Psoas muscle (tissue), 8 donors: ENCODE measurements around the gene KCNF1. TPM values are rescaled to one million over a fixed set of nuclear protein-coding genes. Genes with fewer than 3 reads are reported as not detected.

Experiments
- ATAC-seq, 4 donors: fragments of 200-7000 bp; cut with Tn5 transposase; one replicate each; pipeline ENCODE4 v1.9.1; 2020; ENCODE audit warnings: moderate library complexity in 3 of 4, mild to moderate bottlenecking in 2 of 4
- DNase-seq, 2 donors: peaks; one replicate each; pipeline ENCODE4 v3.0.0-alpha.2; 2020
- H3K27ac ChIP-seq: fragments of 200-600 bp; one replicate; pipeline ENCODE4 v1.8.0; 2022
- H3K27me3 ChIP-seq, 3 donors: fragments of 200-600 bp in 1 of 3; one replicate each; pipeline versions ENCODE4 v1.6.1 to v1.8.0; 2013 to 2022; ENCODE audit warnings: low read length in 2 of 3, mild to moderate bottlenecking in 2 of 3, moderate library complexity in 1 of 3; ENCODE audit not compliant: insufficient read depth in 3 of 3
- H3K36me3 ChIP-seq, 2 donors: fragments of 200-600 bp in 1 of 2; one replicate each; pipeline versions ENCODE4 v1.6.1 to v1.8.0; 2013 to 2022; ENCODE audit warnings: low read depth in 1 of 2, mild to moderate bottlenecking in 1 of 2, moderate library complexity in 1 of 2; ENCODE audit not compliant: insufficient read depth in 1 of 2
- H3K4me1 ChIP-seq: fragments of 200-600 bp; one replicate; pipeline ENCODE4 v1.8.0; 2022
- H3K4me3 ChIP-seq: fragments of 200-600 bp; one replicate; pipeline ENCODE4 v1.8.0; 2022; ENCODE audit warnings: mild to moderate bottlenecking
- H3K9me3 ChIP-seq: fragments of 200-600 bp; one replicate; pipeline ENCODE4 v1.8.0; 2022
- CTCF ChIP-seq: fragments of 200-600 bp; IDR thresholded peaks from one replicate; pipeline ENCODE4 v1.8.0; 2022; ENCODE audit warnings: antibody characterized with exemption
- WGBS, 3 donors: extraction: QIAGEN DNeasy Blood & Tissue Kit; methylation state at CpG; one replicate each; pipeline versions ENCODE4 v1.1.6 to v1.1.7; 2013; 5-methylcytosine and 5-hydroxymethylcytosine counted together
- intact Hi-C, 2 donors: fragments of 100-400 bp; cut with DNase I; formaldehyde crosslinking; loops; one replicate each; pipeline versions ENCODE4 v1.11.0 to v1.14.2; 2022
- polyA plus RNA-seq, 3 donors: library from polyadenylated mRNA; stranded (reverse); fragments of 200-250 nt; gene quantifications; one replicate each; pipeline ENCODE4 v1.2.3, GENCODE V29; 2013
- total RNA-seq, 4 donors: library from RNA; stranded (reverse); fragmentation: NEBNext Ultra II Directional in 2 of 4; extraction: Animal tissue kit (Norgen Biotek cat#: 25700) in 2 of 4; gene quantifications; one replicate each; pipeline versions ENCODE4 v1.2.1 to v1.2.4, GENCODE V29; 2021 to 2023
- donor health status: healthy with polysubstance abuse.
- donor health status: DM: no; HTN: no; CAD: no; lungs with moderate emphysema.
- donor health status: Bipolar disorder and iron deficiency.
- donor health status: healthy.
- donor health status: DM: yes; HTN: yes; CAD: no.
- donor health status: DM: no; HTN: no; CAD: no.
- donor health status: DM: no; HTN: no; CAD: no.
- donor health status: DM: yes; HTN: yes; CAD: no.

KCNF1 gene
- total and polyA plus RNA-seq, 7 donors = 0.06 to 0.07 TPM; not detected in 5

GRCh38 chr2:10875126-10875525 is 36.6 kb upstream of the KCNF1 start:
- 25 to 44% (median 32%) methylated on average over 3 of the region's 3 CpGs for WGBS, 3 donors
- no peaks in the 10 kb centered on the region for H3K9me3 ChIP-seq
- H3K27ac ChIP-seq = no peak overlapping the region
- H3K27me3 ChIP-seq = no peaks in the 10 kb centered on the region
- no peak for DNase-seq
- H3K4me1 ChIP-seq = peaks cover 15% of the 10 kb centered on the region
- no peak for TF ChIP-seq CTCF
- intact Hi-C loops = loop anchor here (5.0 kb wide), 1 partner anchor 38 kb away; no protein-coding TSS in a partner anchor
- peak in 3 of 4 donors; percentile 31 to 41 (median 37) for ATAC-seq
- H3K4me3 ChIP-seq = no peak overlapping the region
- H3K36me3 ChIP-seq = no peaks in the 10 kb centered on the region

- Histone ChIP-seq H3K27me3 (no peaks in the 10 kb centered on the region), H3K9me3 (no peaks in the 10 kb centered on the region), H3K27ac (no peak overlapping the region), H3K4me1 (peaks cover 15% of the 10 kb centered on the region), H3K4me3 (no peak overlapping the region), H3K36me3 (no peaks in the 10 kb centered on the region)
- DNase-seq (no peak), ATAC-seq (no peak)
- 56 to 65% (median 56%) methylated on average over 3 of the region's 3 CpGs for WGBS, 3 donors
- no peak for TF ChIP-seq CTCF
- intact Hi-C loops = loop anchor here (5.0 kb wide), 1 partner anchor 39 kb away; no protein-coding TSS in a partner anchor
These were observed 35.3 kb upstream of the KCNF1 start for GRCh38 chr2:10876394-10876793.

GRCh38 chr2:10876963-10877362 is 34.8 kb upstream of the KCNF1 start:
- Histone ChIP-seq H3K36me3 (no peaks in the 10 kb centered on the region), H3K27ac (no peak overlapping the region), H3K9me3 (no peaks in the 10 kb centered on the region), H3K4me3 (no peak overlapping the region), H3K27me3 (no peaks in the 10 kb centered on the region), H3K4me1 (peaks cover 15% of the 10 kb centered on the region)
- intact Hi-C loops = loop anchor here (5.0 kb wide), 1 partner anchor 40 kb away; no protein-coding TSS in a partner anchor
- 87 to 94% (median 94%) methylated on average over 2 of the region's 2 CpGs for WGBS, 3 donors
- DNase-seq (no peak), ATAC-seq (no peak)
- no peak for TF ChIP-seq CTCF

GRCh38 chr2:10877651-10878111 is 34.1 kb upstream of the KCNF1 start:
- Histone ChIP-seq H3K36me3 (no peaks in the 10 kb centered on the region), H3K9me3 (no peaks in the 10 kb centered on the region), H3K27me3 (no peaks in the 10 kb centered on the region), H3K4me3 (no peak overlapping the region), H3K27ac (no peak overlapping the region), H3K4me1 (peaks cover 15% of the 10 kb centered on the region)
- intact Hi-C loops = loop anchor here (5.0 kb wide), 1 partner anchor 40 kb away; no protein-coding TSS in a partner anchor
- no peak for TF ChIP-seq CTCF
- ATAC-seq (no peak), DNase-seq (no peak)
- 61 to 69% (median 68%) methylated on average over 11 of the region's 11 CpGs for WGBS, 3 donors
